MM.1S (cell line): ENCODE data around the gene CASP7.

ENCODE experiments used
- EZH2 ChIP-seq: fragments of 300-600 bp; sonication (generic); optimal IDR thresholded peaks from 2 replicates; pipeline ENCODE3; 2017; ENCODE audit warnings: low read depth, mild to moderate bottlenecking, antibody characterized with exemption, low read length, mixed read lengths
- EZH2phosphoT487 ChIP-seq: fragments of 300-600 bp; sonication (generic); IDR thresholded peaks from 2 replicates; pipeline ENCODE4 v1.6.1; 2018; ENCODE audit warnings: antibody characterized with exemption, low read length

DNA sequence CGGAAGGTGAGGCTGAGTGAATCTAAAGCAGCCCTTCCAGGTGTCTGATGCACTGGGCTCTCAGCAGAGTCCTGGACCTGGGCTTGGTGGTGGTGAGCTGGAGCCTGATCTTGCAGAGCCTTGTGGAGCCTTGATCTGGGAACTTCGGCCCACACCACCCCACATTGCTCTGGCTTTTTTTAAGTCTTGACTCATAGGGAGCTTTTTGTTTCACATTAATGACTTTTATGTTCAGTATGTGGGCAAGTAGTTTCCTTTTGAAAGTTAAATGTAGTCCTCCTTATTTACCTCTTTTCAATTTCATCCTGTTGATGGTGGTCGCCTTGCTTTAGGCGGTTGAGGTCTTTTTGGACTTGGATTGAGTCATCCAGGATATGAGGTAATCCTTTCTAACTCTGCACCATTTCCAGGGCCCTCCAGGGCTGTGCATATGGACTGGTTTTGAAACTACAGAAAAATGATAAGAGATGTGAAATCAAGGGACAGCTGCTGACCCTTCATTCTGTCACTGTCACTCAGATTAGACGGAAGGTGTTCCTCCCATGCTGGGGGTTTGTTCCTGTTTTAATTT lies 12.9 kb upstream of the CASP7 start:
- TF ChIP-seq EZH2phosphoT487 (no peak), EZH2 (no peak)
